NCI-H1048 (cell line): ENCODE results near the gene RNF144A.
"Not testable (repeated sequence)": the region's sequence is repeated elsewhere in the genome, so short reads cannot be mapped to it uniquely, and the experiment has no call there.

Experiments used
- DNase-seq: peaks from one replicate; lab custom pipeline; 2025; lab: John Stamatoyannopoulos, UW

RNF144A gene

DNA sequence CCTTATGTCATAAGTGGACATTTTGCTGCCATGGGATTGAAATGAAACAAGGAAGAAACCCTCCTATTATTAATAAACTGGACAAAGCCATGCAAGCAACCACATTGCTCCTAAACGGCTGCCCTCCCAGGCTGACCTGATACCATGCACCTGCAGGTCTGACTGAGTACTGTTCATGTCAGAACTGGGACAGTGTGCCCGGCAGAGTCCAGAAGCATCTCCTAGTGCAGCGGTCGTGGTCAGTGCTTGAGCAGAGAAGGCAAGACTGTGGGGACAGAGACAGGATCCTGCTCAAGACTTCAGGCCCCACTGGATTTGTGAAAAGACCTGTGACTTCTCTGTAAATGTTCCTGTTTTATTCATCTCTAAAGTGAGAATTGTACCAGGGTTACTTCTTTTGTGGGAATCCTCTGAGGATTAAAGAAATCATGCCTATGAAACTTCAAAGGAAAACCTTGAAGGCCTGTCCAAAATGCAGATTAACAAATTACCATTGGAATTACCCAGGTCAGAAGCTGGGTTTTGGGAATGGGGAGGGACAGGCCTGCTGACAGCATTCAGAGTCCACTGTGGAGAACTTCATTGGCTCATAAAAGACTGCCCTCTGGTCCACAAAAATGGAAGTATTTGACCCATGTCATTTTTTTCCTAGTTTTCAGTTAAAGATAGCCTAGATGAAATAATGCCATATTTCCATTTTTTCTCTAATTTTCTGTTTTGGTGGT is 13.9 kb downstream of the RNF144A start:
- no peak for DNase-seq

DNA sequence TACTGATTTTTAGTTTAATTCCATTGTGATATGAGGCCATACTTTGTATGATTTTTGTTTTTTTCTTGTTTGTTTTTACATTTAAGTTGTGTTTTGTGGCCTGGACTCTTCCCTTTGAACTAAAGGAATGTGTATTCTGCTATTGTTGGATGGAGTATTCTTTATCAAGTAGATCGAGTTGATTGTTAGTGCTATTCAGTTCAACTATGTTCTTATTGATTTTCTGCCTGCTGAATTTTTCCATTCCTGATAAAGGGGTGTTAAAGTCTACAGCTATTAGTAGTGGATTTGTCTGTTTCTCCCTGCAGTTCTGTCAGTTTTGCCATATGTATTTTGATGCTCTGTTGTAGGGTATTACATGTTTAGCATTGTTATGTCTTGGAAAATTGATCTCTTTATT is 14.5 kb downstream of the RNF144A start:
- no peak for DNase-seq

DNA sequence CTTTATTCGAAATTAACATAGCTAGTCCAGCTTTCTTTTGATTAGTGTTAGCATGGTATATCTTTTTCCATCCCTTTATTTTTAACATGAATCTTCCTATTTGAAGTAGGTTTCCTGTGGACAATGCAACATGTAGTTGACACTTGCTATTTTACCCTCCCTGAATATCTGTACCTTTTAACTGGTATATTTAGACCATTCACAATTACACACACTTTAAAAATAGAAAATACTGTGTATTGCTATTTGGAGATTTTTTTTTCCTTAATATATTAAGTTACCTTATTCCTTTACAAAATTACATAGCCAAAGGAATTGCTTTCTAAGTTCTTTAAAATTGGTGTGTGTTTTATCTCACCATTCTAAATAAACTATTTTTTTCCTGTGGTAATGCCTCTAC is 15.0 kb downstream of the RNF144A start:
- no peak for DNase-seq

DNA sequence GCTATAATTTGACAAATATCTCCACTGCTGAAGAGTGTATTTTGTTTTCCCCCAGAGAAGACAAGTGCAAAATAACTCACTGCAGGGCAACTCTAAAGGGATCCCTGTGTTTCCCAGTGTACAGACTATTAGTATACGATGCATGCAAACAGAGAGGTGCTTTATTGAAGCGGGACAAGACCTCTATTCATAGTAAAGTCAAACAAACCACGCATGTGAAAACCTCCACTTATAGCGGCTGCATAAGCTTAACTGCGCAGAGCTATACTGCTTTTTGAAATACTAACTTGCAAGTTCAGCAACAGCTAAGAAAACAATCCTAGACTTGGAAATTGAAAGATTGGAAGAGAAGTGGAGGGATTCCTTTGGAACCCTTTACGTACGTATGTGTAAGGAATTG is 15.6 kb downstream of the RNF144A start:
- DNase-seq, result no peak

DNA sequence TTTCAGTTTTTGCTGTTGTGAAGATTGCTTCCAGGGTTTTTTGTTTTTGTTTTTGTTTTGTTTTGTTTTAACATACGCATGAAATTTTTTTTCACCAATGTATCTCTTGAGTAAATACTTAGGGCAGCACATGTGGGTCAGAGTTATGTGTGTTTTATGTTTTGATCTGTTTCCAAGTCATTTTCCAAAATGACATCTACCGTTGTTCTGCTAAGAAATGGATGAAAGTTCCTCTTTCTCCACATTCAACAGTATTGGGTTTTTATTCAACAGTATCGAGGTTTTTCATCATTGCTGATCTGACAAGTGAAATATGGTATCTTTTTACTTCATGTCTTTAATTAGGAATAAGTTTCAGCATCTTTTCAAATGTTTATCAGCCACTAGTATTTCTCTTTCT is 16.7 kb downstream of the RNF144A start:
- DNase-seq, result no peak

DNA sequence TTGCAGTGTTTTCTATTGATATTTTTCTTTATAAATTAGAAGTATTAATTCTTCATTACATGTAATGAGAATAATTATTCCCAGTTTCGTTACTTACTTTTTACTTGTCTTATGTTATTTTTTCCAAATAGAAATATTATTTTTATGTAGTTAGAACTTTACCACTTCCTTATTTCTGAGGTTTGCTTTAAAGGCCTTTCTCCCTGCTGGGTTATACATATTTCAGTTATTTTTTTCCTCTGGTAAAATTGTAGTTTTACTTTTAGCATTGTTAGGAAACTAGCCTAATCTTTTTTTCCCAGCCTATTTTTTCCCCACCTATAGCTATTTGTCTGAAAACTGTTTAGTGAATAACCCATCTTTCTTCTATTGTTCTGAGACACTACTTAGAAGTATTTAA is 17.1 kb downstream of the RNF144A start:
- DNase-seq, result no peak

DNA sequence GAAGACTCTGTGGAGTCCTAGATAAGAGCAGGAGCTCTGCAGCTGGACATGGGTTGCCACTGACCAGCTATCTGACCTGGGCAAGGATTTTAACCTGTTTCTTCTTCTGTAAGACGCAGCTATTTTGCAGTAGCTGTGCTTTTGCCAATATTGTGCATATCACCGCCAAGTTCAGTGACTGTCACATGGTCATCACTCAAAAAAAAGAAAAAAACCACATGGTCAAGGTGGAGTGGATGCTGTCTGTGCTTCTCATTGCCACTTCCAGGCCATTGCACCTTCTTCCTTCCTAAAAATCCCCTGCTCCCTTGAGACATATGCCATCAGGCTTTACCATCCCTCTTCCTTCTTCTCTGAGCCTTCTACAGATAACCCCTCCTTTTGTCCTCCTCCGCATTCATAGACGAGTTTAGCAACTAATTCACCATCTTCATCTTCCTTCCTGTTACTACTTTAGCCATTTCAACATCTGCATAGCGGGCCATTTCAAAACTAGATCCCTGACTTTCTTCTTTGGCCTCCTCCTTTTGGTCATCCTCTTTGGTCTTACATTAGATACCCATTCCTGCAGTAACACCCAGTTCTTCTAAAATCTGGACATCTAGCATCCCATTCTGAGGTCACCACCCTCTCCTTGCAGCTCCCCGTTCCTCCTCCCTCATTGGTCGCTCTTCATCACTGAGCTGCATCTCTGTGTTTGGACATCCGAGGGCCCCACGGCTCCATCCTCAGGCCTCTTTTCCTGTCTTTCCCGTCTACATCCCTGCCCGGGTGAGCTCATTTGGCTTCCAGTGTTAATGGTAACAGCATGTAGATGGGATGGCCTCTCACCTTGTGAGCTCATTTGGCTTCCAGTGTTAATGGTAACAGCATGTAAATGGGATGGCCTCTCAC is 17.8 kb downstream of the RNF144A start:
- no peak for DNase-seq

DNA sequence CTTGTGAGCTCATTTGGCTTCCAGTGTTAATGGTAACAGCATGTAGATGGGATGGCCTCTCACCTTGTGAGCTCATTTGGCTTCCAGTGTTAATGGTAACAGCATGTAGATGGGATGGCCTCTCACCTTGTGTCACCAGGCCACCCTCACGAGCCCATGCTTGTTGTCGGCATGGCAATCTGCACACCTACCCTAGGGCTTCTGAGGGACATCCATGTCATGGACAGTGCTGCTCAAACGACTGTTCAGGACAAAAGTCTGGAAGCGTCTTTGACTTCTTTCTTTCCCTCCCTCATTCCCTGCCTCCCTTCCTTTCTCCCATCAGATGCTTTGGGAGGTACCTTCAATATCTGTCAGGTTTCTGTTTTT is 18.4 kb downstream of the RNF144A start:
- not testable (repeated sequence) for DNase-seq

DNA sequence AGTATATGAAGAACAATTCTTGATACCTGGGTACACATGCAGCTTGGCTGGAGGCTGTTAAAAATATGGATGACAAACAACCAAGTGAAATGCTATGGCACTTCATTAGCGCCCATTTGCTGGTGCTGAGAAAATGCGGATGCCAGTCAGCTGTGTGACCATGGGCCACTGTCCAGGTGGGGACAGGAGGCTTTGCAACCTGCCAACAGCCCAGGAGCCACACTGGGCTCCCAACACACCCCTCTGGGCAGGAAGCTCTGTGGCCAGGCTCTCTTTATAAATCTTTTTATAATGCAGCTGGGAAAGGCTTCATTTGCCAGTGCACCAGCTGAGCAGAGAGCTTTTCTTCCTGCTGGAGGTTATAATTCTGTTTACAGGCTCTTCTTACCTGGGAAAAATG is 19.9 kb downstream of the RNF144A start:
- no peak for DNase-seq

DNA sequence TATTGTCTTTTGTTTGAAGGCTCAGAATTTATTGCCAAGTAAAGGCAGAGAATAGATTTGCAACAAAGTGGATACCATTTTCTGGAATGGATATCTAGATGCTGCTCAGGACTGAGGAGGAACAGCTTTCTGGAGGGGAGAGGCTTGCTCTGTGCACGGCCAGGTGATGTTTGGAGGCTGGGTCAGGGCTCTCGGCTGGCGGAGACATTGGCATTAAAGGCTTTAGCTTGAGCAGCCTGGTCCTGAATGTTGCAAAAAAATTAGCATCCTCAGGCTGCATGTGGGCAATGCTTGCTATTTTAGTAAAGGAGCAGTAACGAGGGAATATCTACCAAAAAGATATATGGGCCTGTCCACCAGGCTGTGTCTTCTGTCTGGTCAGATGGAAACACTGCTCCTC is 20.4 kb downstream of the RNF144A start:
- no peak for DNase-seq

DNA sequence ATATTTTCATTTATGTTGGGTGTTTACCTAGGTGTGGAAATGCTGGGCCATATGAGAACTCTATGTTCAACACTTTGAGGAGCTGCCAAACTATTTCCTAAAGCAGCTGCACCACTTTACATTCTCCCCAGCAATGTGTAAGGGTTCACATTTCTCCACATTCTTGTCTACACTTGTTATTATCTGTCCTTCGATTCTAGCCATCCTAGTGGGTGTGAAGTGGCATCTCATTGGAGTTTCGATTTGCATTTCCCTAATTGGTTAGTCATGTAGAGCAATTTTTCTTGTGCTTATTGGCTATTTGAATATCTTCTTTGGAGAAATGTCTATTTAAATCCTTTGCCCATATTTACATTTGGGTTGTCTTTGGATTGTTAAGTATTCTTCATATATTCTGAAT is 21.9 kb downstream of the RNF144A start:
- no peak for DNase-seq

DNA sequence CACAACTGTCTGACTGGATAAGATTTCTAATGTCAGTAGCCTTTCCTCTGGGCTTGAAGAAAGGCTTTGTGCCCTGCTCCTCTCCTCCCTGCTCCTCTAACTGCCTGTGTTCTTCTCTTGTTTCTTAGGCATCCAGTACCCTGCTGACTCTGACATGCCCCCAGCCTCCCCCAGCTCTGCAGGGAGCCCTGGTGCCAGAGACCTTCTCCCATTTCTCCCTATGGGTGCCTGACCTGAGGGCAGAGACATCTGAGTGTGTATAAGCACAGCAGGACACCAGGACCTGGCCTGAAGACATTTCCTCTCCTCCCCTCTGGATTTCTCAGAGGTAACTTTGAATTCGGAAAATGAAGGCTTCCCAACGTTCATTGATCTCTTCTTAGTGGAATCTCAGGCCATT is 23.6 kb downstream of the RNF144A start:
- no peak for DNase-seq

DNA sequence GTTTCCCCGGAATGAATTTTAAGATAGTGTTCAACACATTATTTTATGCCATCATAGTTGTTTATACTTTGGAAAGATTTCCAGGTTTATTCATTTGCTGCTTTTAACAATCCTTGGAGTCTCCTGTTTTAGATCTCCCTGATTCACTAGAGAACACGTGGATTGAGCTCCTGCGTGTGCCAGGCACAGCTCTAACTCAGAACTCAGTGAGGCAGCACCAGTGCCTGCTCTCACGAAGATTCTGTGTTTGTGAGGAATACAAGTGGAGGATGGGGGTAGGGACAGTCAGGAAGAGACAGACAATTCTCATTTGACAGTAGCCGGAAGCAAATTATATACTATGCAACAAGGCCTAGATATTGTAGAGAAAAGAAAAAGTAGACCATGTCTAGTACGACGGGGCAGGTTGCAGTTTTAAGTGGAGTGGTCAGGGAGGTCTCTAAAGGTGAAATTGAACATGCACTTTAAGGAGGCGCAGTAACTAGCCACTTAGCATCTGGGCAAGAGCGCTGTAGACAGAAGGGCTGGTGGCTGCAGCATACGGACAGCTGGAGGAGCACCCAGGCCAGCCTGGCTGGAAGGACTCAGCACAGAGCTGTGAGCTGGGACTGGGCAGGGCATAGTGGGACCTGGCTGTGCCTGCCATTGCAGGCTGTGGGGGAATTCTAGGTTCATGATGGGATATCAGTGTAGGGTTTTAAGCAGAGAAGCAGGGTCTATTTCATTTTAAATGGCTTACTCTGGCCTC is 24.3 kb downstream of the RNF144A start:
- no peak for DNase-seq

DNA sequence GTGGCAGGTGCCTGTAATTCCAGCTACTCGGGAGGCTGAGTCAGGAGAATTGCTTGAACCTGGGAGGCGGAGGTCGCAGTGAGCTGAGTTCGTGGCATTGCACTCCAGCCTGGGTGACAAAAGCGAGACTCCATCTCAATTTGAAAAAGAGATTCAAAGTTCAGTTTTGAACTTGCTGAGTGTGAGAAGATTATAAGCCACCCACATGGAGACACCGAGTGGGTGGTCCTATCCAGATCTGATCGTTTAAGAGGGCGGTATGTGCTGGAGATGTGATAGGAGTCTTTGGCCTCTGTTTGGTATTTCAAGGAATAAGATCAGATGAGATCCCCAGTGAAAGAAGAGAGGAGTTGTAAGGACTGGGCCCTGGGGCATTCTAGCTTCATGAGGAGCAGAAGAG is 25.6 kb downstream of the RNF144A start:
- DNase-seq, result no peak

DNA sequence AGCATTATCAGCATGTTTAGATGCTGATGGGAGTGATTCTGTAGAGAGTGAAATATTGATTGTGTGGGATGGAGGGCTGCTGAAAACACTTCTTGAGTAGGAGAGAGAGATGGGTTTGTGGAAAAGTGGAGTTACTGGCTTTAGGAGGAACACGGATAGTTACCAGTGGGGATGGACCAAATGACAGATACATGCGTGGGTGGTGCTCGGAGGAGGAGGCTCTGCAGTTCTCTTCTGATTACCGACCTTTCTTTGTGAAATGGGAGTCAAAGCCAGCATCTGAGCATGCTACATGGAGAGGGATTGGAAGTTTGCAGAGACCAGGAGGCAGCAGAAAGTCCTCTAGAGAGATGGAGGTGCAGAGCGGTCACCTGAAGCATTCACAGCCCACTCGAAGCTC is 26.3 kb downstream of the RNF144A start:
- DNase-seq, result no peak

DNA sequence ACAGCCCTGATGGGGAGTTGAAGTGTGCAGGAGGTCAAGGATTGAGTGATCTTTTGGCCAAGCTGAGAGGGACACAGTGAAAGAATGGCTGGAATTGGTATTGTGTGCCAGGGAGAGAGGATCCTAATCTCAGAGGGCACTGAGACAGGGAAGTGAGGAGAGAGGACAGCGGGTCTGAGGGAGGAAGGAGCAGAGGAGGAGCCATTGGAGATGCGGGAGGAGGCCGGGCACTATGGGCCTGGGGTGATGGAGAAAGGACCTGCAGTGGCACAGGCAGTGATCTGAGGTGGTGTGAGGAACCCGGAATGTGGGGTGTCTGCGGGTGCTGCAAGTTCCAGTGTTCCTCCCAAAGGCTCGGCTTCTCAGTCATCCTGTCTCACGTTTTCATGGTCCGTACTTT is 26.8 kb downstream of the RNF144A start:
- no peak for DNase-seq

DNA sequence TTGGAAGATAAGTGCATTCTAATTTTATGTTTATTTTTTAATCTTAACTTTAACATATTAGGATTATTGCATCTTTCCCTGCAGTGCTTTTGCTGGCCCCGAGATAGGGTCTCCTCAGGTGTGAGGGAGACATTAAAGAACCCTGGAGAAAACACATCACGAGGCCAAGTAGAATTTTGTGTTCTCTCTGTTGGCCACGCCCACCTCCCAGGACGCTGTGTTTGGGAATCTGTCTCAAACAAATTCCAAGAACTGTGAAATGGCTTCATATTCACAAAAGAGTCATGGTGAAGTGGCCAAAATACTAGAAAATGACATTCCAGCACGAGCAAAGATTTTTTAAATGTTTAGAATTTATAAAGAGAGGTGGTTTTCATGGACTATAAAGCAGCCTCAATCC is 27.3 kb downstream of the RNF144A start:
- no peak for DNase-seq

DNA sequence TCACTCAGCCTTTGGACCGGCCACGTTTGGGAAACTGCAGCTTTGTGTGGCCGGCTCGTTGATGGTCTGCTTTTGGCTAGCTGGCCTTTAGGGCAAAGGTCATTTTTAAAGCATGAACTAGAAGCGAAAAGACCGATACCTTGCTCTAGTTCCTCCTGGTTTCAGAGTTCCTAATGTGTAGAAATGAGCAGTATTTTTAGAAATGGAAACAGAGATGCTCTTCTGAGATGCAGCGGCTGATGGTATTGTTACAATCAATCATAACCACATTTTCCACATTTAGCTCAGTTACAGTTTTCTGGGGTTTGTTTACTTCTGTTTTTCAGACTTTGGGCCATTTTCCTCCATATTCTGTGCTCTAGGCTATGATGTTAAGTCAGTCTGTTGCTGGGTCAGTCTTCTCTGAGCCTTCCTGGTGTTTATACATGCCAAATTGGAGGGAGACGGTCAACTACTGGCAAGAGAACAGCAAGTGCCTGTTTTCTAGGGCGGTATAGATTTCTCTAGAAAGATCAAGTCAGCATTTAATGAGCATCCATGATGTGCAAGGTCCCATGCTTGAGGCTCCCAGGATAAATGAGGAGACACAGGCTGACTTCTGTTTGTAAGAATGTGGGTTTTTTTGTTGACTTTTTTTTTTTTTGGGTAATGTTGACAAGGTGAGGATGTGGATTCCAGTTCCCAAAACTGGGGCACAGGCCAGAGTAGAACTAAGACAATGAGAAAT is 28.0 kb downstream of the RNF144A start:
- DNase-seq, result no peak

DNA sequence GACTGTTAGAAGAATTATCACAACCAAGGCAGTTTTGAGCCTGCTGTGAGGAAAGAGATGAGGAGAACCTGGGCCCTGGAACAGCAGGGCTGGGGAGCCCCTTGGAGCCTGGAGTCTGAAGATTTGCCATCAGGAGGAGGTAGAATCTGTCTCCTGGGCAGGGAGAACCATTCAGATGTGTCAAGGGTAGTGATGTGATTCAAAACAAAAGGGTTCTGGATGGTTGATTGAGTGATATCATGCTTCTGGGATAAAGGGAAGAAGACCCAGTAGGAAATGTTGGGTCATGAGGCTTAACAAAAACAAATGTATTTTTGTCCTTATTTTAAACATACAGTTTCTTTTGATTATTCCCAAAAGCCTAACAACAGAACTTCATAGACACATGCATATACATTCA is 28.6 kb downstream of the RNF144A start:
- no peak for DNase-seq

DNA sequence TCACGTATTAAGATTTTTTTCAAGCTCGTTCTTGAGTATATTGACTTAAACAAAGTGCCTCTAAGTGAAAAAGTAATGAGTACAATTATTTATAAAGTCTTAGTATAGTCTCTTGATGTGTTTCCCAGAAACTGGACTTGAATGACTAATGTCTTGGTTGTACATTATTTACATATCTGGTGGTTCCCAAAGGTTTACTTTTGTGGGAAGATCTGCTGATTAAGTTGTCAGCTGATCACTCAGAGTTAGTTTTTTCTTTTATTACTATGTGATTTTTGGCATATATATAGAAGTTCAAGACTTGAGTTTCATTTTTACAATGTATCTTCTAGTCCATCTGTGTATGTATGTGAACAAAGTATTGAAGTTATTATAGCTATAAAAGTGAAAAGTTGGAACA is 29.5 kb downstream of the RNF144A start:
- DNase-seq, result no peak

DNA sequence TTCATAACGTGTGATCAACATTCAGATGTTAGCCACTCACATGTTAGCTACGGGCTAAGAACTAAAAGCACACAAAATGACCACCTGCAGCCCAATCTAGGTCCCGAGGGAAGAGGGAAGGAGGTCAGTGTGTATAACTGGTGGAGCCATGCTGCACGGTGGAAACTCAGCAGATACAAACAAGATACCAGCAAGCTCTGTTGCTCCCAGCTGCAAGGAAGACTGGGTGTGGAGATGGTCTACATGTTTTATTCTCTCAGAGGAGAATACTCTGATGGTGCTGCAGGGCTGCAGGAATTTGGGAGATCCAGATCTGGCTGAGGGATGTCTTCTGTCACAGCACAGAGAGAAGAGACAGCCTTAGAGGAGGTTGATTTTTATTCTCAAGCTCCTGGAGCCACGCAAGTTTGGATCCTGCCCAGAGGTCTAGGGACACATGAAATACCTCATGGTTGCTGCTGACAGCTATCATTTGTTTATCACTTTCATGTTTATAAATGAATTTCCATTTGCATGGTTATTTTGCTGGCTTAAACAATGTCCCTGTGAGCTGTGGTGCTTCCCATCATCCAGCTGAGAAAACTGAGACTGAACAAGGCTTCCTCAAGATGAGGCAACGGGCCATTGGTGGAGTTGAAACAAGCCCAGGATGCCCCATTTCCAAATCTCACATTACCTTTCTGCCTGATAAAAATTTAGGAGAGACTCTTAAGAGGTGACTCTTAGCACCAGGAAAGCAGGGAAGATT is 30.9 kb downstream of the RNF144A start:
- no peak for DNase-seq
